ENCODE results near the gene SLC9A4. TPM values are rescaled to one million over a fixed set of nuclear protein-coding genes. Genes with fewer than 3 reads are reported as not detected.
A peak's percentile ranks its signal among the peaks of the same experiment; 100 is the strongest.

Gene SLC9A4
- total and polyA plus RNA-seq, 2 of the 4 experiments (the other 2 are of a cell fraction): not detected

GRCh38 chr2:102509749-102510148 lies 36.7 kb downstream of the SLC9A4 start:
- Histone ChIP-seq H3K4ac (ENCODE audit: low read depth, low read length) (no peak overlapping the region), H2BK15ac (ENCODE audit: low read depth, low read length) (no peak overlapping the region), H3K56ac (ENCODE audit: extremely low read depth, insufficient read depth, low read length) (no peak overlapping the region), H3K4me3 (ENCODE audit: insufficient read depth, low read depth, low read length) (no peak overlapping the region), H4K5ac (ENCODE audit: low read depth, low read length) (no peak overlapping the region), H4K8ac (ENCODE audit: low read depth in 2 of 2, low read length in 2 of 2) (no peak overlapping the region), H2AK9ac (replicated peaks; ENCODE audit: low read depth, low read length, poor library complexity) (no peak overlapping the region), H3K79me1 (ENCODE audit: low read depth in 1 of 2, low read length in 2 of 2) (no peaks in the 10 kb centered on the region), H3K36me3 (ENCODE audit: control insufficient read depth, insufficient read depth, low read length) (no peaks in the 10 kb centered on the region), H2AFZ (replicated peaks; ENCODE audit: low read length, poor library complexity) (no peak overlapping the region), H3K4me2 (ENCODE audit: low read depth, low read length) (no peak overlapping the region), H4K91ac (ENCODE audit: insufficient read depth, low read depth, low read length) (no peak overlapping the region), H3K14ac (replicated peaks; ENCODE audit: low read depth, low read length) (no peak overlapping the region), H3K9me3 (ENCODE audit: control insufficient read depth, insufficient read depth, low read length) (no peaks in the 10 kb centered on the region), H3K27me3 (ENCODE audit: control insufficient read depth, insufficient read depth, low read length) (peaks cover 4% of the 10 kb centered on the region; the same call in 1 of the 2 replicates), H4K20me1 (ENCODE audit: insufficient read depth, low read length) (no peaks in the 10 kb centered on the region), H3K27ac (ENCODE audit: insufficient read depth, low read length) (no peak overlapping the region), H2BK5ac (ENCODE audit: low read depth, low read length, poor library complexity, severe bottlenecking) (no peak overlapping the region), H2BK120ac (ENCODE audit: low read depth, low read length) (no peak overlapping the region), H3K4me1 (ENCODE audit: control insufficient read depth, insufficient read depth, low read length) (peaks cover 7% of the 10 kb centered on the region; the same call in 1 of the 2 replicates), H2BK20ac (ENCODE audit: low read depth, low read length) (no peak overlapping the region), H3K9me1 (ENCODE audit: insufficient read depth, low read length) (no peaks in the 10 kb centered on the region), H3K9ac (ENCODE audit: low read depth, low read length) (no peak overlapping the region), H3K23ac (ENCODE audit: low read depth, low read length) (no peak overlapping the region), H3K18ac (ENCODE audit: low read depth, low read length) (no peak overlapping the region), H2AK5ac (ENCODE audit: low read depth, low read length) (no peak overlapping the region)
- intact Hi-C loops (cut with micrococcal nuclease): no loop called here
- WGBS, 2 experiments (ENCODE audit: extremely low coverage in 2 of 2, insufficient read length in 1 of 2): no CpG with 5 or more reads among the region's 2 CpGs
- dilution Hi-C loops (cut with HindIII; ENCODE audit: low sequenced_read_pairs, unreplicated experiment): no loop called here
- TF ChIP-seq RFX5 (IDR thresholded peaks at IDR 0.05; ENCODE audit: low read depth, low read length) (no peak), NFE2L2 (IDR thresholded peaks at IDR 0.05; ENCODE audit: low read depth, low read length) (no peak), POLR2A (IDR thresholded peaks at IDR 0.05; ENCODE audit: low read depth, low read length) (no peak)
- ChIA-PET CTCF (interaction anchor here (0.6 kb wide), 1 partner anchor 21 kb away, joined by 4 read pairs; no protein-coding TSS in a partner anchor), POLR2A (ENCODE audit: unreplicated experiment) (no interaction called here)
- no TSS peak for BruUV-seq (replicated peaks)
- no peak for ATAC-seq (ENCODE audit: low read depth)
- DNase-seq: peak; percentile 50
- in situ Hi-C loops (cut with MboI; ENCODE audit: low sequenced_read_pairs): no loop called here
